IMR-90 (cell line): ENCODE measurements around the gene LARGE2. TPM values are rescaled to one million over a fixed set of nuclear protein-coding genes. Genes with fewer than 3 reads are reported as not detected.
A peak's percentile ranks its signal among the peaks of the same experiment; 100 is the strongest.

ENCODE experiments used
- ATAC-seq: fragments of 200-7000 bp; cut with Tn5 transposase; 2 replicates; pipeline ENCODE4 v1.9.1; 2020; ENCODE audit warnings: low read depth, mild to moderate bottlenecking, moderate library complexity
- BruUV-seq: library from RNA; stranded (reverse); fragments of 400-500 nt; replicated peaks from 2 replicates; lab custom pipeline; 2021; lab: Mats Ljungman, UMichigan
- CTCF ChIA-PET: fragments of 300-600 bp; formaldehyde crosslinking; extraction: SDS; loops from one replicate; lab custom pipeline; 2021; ENCODE audit warnings: antibody characterized with exemption; lab: Yijun Ruan, JAX
- POLR2A ChIA-PET: fragments of 300-600 bp; sonication (Branson Sonifier 250); formaldehyde crosslinking; loops from one replicate; lab custom pipeline; 2022; ENCODE audit warnings: antibody characterized with exemption; ENCODE audit not compliant: unreplicated experiment; lab: Charles Lee
- DNase-seq: peaks from one replicate; pipeline ENCODE4 v3.0.0; 2013
- H2AFZ ChIP-seq: replicated peaks from 2 replicates; pipeline ENCODE3; 2013; ENCODE audit warnings: low read length, mild to moderate bottlenecking; ENCODE audit not compliant: poor library complexity
- H2AK5ac ChIP-seq: 2 replicates; pipeline ENCODE4 v1.6.1; 2013; ENCODE audit warnings: low read depth, low read length, inconsistent platforms
- H2AK9ac ChIP-seq: replicated peaks from 2 replicates; pipeline ENCODE3; 2013; ENCODE audit warnings: mild to moderate bottlenecking, low read depth, low read length, moderate library complexity; ENCODE audit not compliant: poor library complexity
- H2BK120ac ChIP-seq: 2 replicates; pipeline ENCODE4 v1.6.1; 2013; ENCODE audit warnings: low read depth, low read length, inconsistent platforms
- H2BK15ac ChIP-seq: 3 replicates; pipeline ENCODE4 v1.6.1; 2013; ENCODE audit warnings: low read depth, low read length, inconsistent platforms
- H2BK20ac ChIP-seq: 2 replicates; pipeline ENCODE4 v1.6.1; 2013; ENCODE audit warnings: low read depth, mild to moderate bottlenecking, inconsistent platforms, low read length, moderate library complexity
- H2BK5ac ChIP-seq: 2 replicates; pipeline ENCODE4 v1.6.1; 2013; ENCODE audit warnings: mild to moderate bottlenecking, low read depth, low read length, inconsistent platforms; ENCODE audit not compliant: poor library complexity, severe bottlenecking
- H3K14ac ChIP-seq: replicated peaks from 2 replicates; pipeline ENCODE4 v1.6.1; 2013; ENCODE audit warnings: low read depth, low read length, inconsistent platforms
- H3K18ac ChIP-seq: 2 replicates; pipeline ENCODE4 v1.6.1; 2013; ENCODE audit warnings: low read depth, low read length, control low read depth
- H3K23ac ChIP-seq: 2 replicates; pipeline ENCODE4 v1.6.1; 2013; ENCODE audit warnings: low read depth, low read length, inconsistent platforms
- H3K27ac ChIP-seq: 2 replicates; pipeline ENCODE4 v1.5.1; 2013; ENCODE audit warnings: mild to moderate bottlenecking, control low read depth, low read length; ENCODE audit not compliant: insufficient read depth
- H3K27me3 ChIP-seq: 2 replicates; pipeline ENCODE4 v1.6.1; 2013; ENCODE audit warnings: low read length; ENCODE audit not compliant: control insufficient read depth, insufficient read depth
- H3K36me3 ChIP-seq: 2 replicates; pipeline ENCODE4 v1.6.1; 2013; ENCODE audit warnings: low read length, mixed read lengths; ENCODE audit not compliant: control insufficient read depth, insufficient read depth
- H3K4ac ChIP-seq: 2 replicates; pipeline ENCODE4 v1.6.1; 2013; ENCODE audit warnings: low read depth, low read length, inconsistent platforms
- H3K4me1 ChIP-seq: 2 replicates; pipeline ENCODE4 v1.6.1; 2013; ENCODE audit warnings: low read length, mixed read lengths; ENCODE audit not compliant: control insufficient read depth, insufficient read depth
- H3K4me2 ChIP-seq: 2 replicates; pipeline ENCODE4 v1.6.1; 2013; ENCODE audit warnings: low read depth, mild to moderate bottlenecking, control low read depth, low read length, moderate library complexity
- H3K4me3 ChIP-seq: 2 replicates; pipeline ENCODE4 v1.5.1; 2013; ENCODE audit warnings: low read depth, mild to moderate bottlenecking, control low read depth, low read length, moderate library complexity; ENCODE audit not compliant: insufficient read depth
- H3K56ac ChIP-seq: 2 replicates; pipeline ENCODE4 v1.6.1; 2013; ENCODE audit warnings: low read length, inconsistent platforms; ENCODE audit not compliant: insufficient read depth; ENCODE audit errors: extremely low read depth
- H3K79me1 ChIP-seq, 2 experiments: 2 replicates each; pipeline ENCODE4 v1.6.1; 2013; ENCODE audit warnings: low read length in 2 of 2, inconsistent platforms in 1 of 2, low read depth in 1 of 2
- H3K9ac ChIP-seq: 2 replicates; pipeline ENCODE4 v1.6.1; 2013; ENCODE audit warnings: low read depth, low read length, control low read depth
- H3K9me1 ChIP-seq: 2 replicates; pipeline ENCODE4 v1.6.1; 2013; ENCODE audit warnings: low read length, inconsistent platforms; ENCODE audit not compliant: insufficient read depth
- H3K9me3 ChIP-seq: 2 replicates; pipeline ENCODE4 v1.6.1; 2013; ENCODE audit warnings: low read length; ENCODE audit not compliant: control insufficient read depth, insufficient read depth
- H4K20me1 ChIP-seq: 2 replicates; pipeline ENCODE4 v1.6.1; 2013; ENCODE audit warnings: low read length, inconsistent platforms; ENCODE audit not compliant: insufficient read depth
- H4K5ac ChIP-seq: 2 replicates; pipeline ENCODE4 v1.6.1; 2013; ENCODE audit warnings: mild to moderate bottlenecking, low read depth, low read length, control low read depth
- H4K8ac ChIP-seq, 2 experiments: 2 replicates each; pipeline ENCODE4 v1.6.1; 2013; ENCODE audit warnings: low read depth in 2 of 2, low read length in 2 of 2, control low read depth in 1 of 2, inconsistent platforms in 1 of 2
- H4K91ac ChIP-seq: 2 replicates; pipeline ENCODE4 v1.6.1; 2013; ENCODE audit warnings: low read depth, low read length, inconsistent platforms; ENCODE audit not compliant: insufficient read depth
- BHLHE40 ChIP-seq: fragments of 150-350 bp; IDR thresholded peaks from 2 replicates; pipeline ENCODE4 v1.6.1; 2016; ENCODE audit warnings: mild to moderate bottlenecking, low read depth, low read length
- CHD1 ChIP-seq: IDR thresholded peaks from 2 replicates; pipeline ENCODE4 v1.6.1; 2012; ENCODE audit warnings: low read depth, low read length, improper control_type of control experiment
- FOS ChIP-seq: fragments of 150-350 bp; IDR thresholded peaks from 2 replicates; pipeline ENCODE4 v1.6.1; 2016; ENCODE audit warnings: low read depth, low read length
- MAZ ChIP-seq: IDR thresholded peaks from 2 replicates; pipeline ENCODE4 v1.6.1; 2012; ENCODE audit warnings: low read depth, mild to moderate bottlenecking, low read length, improper control_type of control experiment, moderate library complexity, borderline replicate concordance
- MXI1 ChIP-seq: IDR thresholded peaks from 2 replicates; pipeline ENCODE4 v1.6.1; 2012; ENCODE audit warnings: low read depth, mild to moderate bottlenecking, low read length, moderate library complexity, borderline replicate concordance
- NFE2L2 ChIP-seq: fragments of 150-350 bp; IDR thresholded peaks from 2 replicates; pipeline ENCODE4 v1.6.1; 2016; ENCODE audit warnings: low read depth, mild to moderate bottlenecking, low read length
- RAD21 ChIP-seq: IDR thresholded peaks from 2 replicates; pipeline ENCODE4 v1.6.1; 2012; ENCODE audit warnings: low read length, improper control_type of control experiment
- RFX5 ChIP-seq: IDR thresholded peaks from 2 replicates; pipeline ENCODE4 v1.8.0; 2012; ENCODE audit warnings: low read depth, mild to moderate bottlenecking, low read length, moderate library complexity
- SMC3 ChIP-seq: fragments of 150-350 bp; IDR thresholded peaks from 2 replicates; pipeline ENCODE4 v1.6.1; 2016; ENCODE audit warnings: low read depth, mild to moderate bottlenecking, antibody characterized with exemption, low read length, moderate library complexity
- WGBS, 2 experiments: methylation state at CpG; one replicate each; pipeline versions ENCODE4 v1.1.5 to v1.1.7; 2013; ENCODE audit warnings: missing lambda C conversion rate in 2 of 2; ENCODE audit not compliant: insufficient read length in 1 of 2; ENCODE audit errors: extremely low coverage in 2 of 2; 5-methylcytosine and 5-hydroxymethylcytosine counted together
- dilution Hi-C: fragments of 300-500 bp; cut with HindIII; formaldehyde crosslinking; loops from one replicate; pipeline ENCODE4 v1.14.3; 2018; ENCODE audit warnings: low sequenced_read_pairs; ENCODE audit not compliant: unreplicated experiment
- in situ Hi-C: fragments of 300-500 bp; cut with MboI; formaldehyde crosslinking; loops from 3 replicates; pipeline ENCODE4 v1.14.3; 2019; ENCODE audit warnings: low sequenced_read_pairs, inconsistent platforms, mixed read lengths
- intact Hi-C: fragments of 100-400 bp; cut with micrococcal nuclease; formaldehyde crosslinking; loops from 2 replicates; pipeline ENCODE4 v1.10.0; 2022
- polyA plus RNA-seq, 3 experiments: library from polyadenylated mRNA; depleted of rRNA; stranded (reverse); fragments of >200 nt; gene quantifications; 2 replicates each; pipeline ENCODE4 v1.2.3, GENCODE V29; 2012; ENCODE audit warnings: low replicate concordance in 1 of 3
- total RNA-seq: library from RNA; depleted of rRNA; stranded (reverse); fragments of >200 nt; gene quantifications from 2 replicates; pipeline ENCODE4 v1.2.3, GENCODE V29; 2012

Gene LARGE2
- total and polyA plus RNA-seq, 2 of the 4 experiments (the other 2 are of a cell fraction): 0.03 TPM; not detected in 1

DNA sequence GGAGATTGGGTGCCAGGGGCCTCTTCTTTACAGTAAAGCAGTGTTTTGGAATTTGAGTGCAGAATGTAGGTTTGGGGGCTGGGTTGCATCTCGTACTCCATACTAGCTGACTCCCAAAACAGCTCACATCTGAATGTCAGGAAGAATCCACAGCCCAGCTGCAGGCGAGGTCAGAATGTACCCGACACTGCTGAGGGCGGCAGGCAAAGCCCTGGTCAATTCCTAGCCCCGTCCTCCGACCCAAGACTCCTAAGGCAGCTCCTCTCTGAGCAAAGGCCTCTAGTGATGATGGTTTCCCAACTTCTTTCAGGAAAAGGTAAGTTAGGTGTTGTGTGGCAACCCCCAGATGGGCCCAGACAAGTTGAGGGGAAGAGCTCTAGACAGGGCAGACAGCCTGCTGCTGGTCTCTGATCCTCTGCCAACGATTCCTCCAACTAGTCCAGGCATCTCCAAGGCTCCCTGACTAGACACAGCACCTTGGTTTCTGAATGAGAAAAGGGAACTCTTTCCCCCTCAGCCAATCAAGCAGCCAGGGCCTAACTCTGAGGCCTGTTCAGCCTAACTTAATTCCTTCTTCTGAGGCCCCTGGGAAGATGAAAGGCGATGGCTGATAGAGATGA, 8.6 kb downstream of the LARGE2 start:
- H3K4me2 ChIP-seq: no peak overlapping the region
- ATAC-seq (peak; percentile 15; the same call in 1 of the 2 replicates), DNase-seq (no peak)
- no peak overlapping the region for H4K91ac ChIP-seq
- H4K8ac ChIP-seq: no peak overlapping the region
- no peak overlapping the region for H2BK120ac ChIP-seq
- no peaks in the 10 kb centered on the region; the same call in 1 of the 2 replicates for H3K4me1 ChIP-seq
- no peak overlapping the region for H3K14ac ChIP-seq
- no peak for TF ChIP-seq RFX5
- no peak for TF ChIP-seq SMC3
- TF ChIP-seq CHD1: no peak
- TF ChIP-seq BHLHE40: no peak
- no peak for TF ChIP-seq RAD21
- no peak for TF ChIP-seq MAZ
- TF ChIP-seq NFE2L2: no peak
- TF ChIP-seq MXI1: no peak
- no peak for TF ChIP-seq FOS
- no peak overlapping the region for H3K18ac ChIP-seq
- no peak overlapping the region for H2BK15ac ChIP-seq
- peaks cover 7% of the 10 kb centered on the region; the same call in 1 of the 2 replicates for H4K20me1 ChIP-seq
- no TSS peak for BruUV-seq
- H3K23ac ChIP-seq: no peak overlapping the region
- dilution Hi-C loops: no loop called here
- ChIA-PET CTCF (no interaction called here), POLR2A (no interaction called here)
- H4K5ac ChIP-seq: no peak overlapping the region
- H3K36me3 ChIP-seq: peaks cover 39% of the 10 kb centered on the region
- no peaks in the 10 kb centered on the region for H3K79me1 ChIP-seq
- H2AK5ac ChIP-seq: no peak overlapping the region
- in situ Hi-C loops: no loop called here
- no peak overlapping the region for H3K56ac ChIP-seq
- no peak overlapping the region for H3K27ac ChIP-seq
- H2AK9ac ChIP-seq: no peak overlapping the region
- H3K9ac ChIP-seq: no peak overlapping the region
- H2BK5ac ChIP-seq: no peak overlapping the region
- no peak overlapping the region for H3K4ac ChIP-seq
- 67% methylated on average over 3 of the region's 8 CpGs; no CpG with 5 or more reads in 1 of the 2 experiments for WGBS, 2 experiments
- H3K4me3 ChIP-seq: no peak overlapping the region
- no peak overlapping the region for H2AFZ ChIP-seq
- no peaks in the 10 kb centered on the region for H3K9me1 ChIP-seq
- H3K27me3 ChIP-seq: peaks cover 6% of the 10 kb centered on the region; the same call in 1 of the 2 replicates
- intact Hi-C loops: no loop called here
- no peak overlapping the region for H2BK20ac ChIP-seq
- no peaks in the 10 kb centered on the region for H3K9me3 ChIP-seq
